B cell (primary cell): ENCODE measurements around the gene ALKBH3. TPM values are rescaled to one million over a fixed set of nuclear protein-coding genes. Genes with fewer than 3 reads are reported as not detected.

Experiments
- ATAC-seq: fragments of 200-7000 bp; cut with Tn5 transposase; one replicate; pipeline ENCODE4 v1.10.0; 2021; ENCODE audit warnings: low read depth, mild to moderate bottlenecking, moderate number of reproducible peaks, moderate library complexity
- CTCF ChIA-PET: fragments of 350-600 bp; sonication (Branson Sonifier 250); formaldehyde crosslinking; loops from one replicate; lab custom pipeline; 2021; ENCODE audit warnings: antibody characterized with exemption, inconsistent platforms; lab: Charles Lee
- POLR2A ChIA-PET: fragments of 350-600 bp; sonication (Branson Sonifier 250); formaldehyde crosslinking; loops from one replicate; lab custom pipeline; 2021; ENCODE audit warnings: antibody characterized with exemption; lab: Charles Lee
- DNase-seq: peaks from one replicate; pipeline ENCODE4 v3.0.0; 2013
- H2AFZ ChIP-seq: 2 replicates; pipeline ENCODE4 v1.6.1; 2012; ENCODE audit warnings: mild to moderate bottlenecking, low read depth, low read length; ENCODE audit not compliant: insufficient read depth, poor library complexity, severe bottlenecking
- H3K27ac ChIP-seq, 2 donors: 1 replicate in 1 of 2; 2 replicates in 1 of 2; pipeline ENCODE4 v1.5.1; 2012 to 2013; ENCODE audit warnings: low read length in 2 of 2, mild to moderate bottlenecking in 2 of 2, moderate library complexity in 1 of 2
- H3K27me3 ChIP-seq, 4 experiments: fragments of 200-600 bp in 1 of 4; sonication (generic) in 1 of 4; replicated peaks in 1 of 4; 1 replicate in 2 of 4; 2 replicates in 2 of 4; pipeline versions ENCODE4 v1.6.1 to v1.7.0; 2013 to 2016; ENCODE audit warnings: low read length in 3 of 4, mild to moderate bottlenecking in 2 of 4, mixed read lengths in 1 of 4, moderate library complexity in 1 of 4; ENCODE audit not compliant: insufficient read depth in 4 of 4, control insufficient read depth in 3 of 4; ENCODE audit errors: control extremely low read depth in 1 of 4
- H3K36me3 ChIP-seq, 2 experiments: replicated peaks in 1 of 2; 1 replicate in 1 of 2; 2 replicates in 1 of 2; pipeline versions ENCODE4 v1.6.1 to v1.7.1; 2013; ENCODE audit warnings: low read length in 1 of 2; ENCODE audit not compliant: insufficient read depth in 2 of 2, control insufficient read depth in 1 of 2; ENCODE audit errors: control extremely low read depth in 1 of 2, extremely low read depth in 1 of 2
- H3K4me1 ChIP-seq, 2 donors: fragments of 200-600 bp in 1 of 2; sonication (generic) in 1 of 2; 1 replicate in 1 of 2; 2 replicates in 1 of 2; pipeline versions ENCODE4 v1.5.1 to v1.6.1; 2013 to 2017; ENCODE audit warnings: low read length in 2 of 2; ENCODE audit not compliant: control insufficient read depth in 2 of 2, insufficient read depth in 2 of 2
- H3K4me2 ChIP-seq: replicated peaks from 2 replicates; pipeline ENCODE3; 2012; ENCODE audit warnings: mild to moderate bottlenecking, low read depth, low read length; ENCODE audit not compliant: poor library complexity, severe bottlenecking
- H3K4me3 ChIP-seq, 5 experiments: fragments of 200-600 bp in 1 of 5; sonication (generic) in 1 of 5; 1 replicate in 3 of 5; 2 replicates in 2 of 5; pipeline versions ENCODE4 v1.5.1 to v1.7.0; 2011 to 2016; ENCODE audit warnings: low read length in 4 of 5, mild to moderate bottlenecking in 4 of 5, low read depth in 2 of 5, control low read depth in 1 of 5, moderate library complexity in 1 of 5; ENCODE audit not compliant: insufficient read depth in 1 of 5; ENCODE audit errors: control extremely low read depth in 1 of 5, extremely low read depth in 1 of 5
- H3K79me2 ChIP-seq: fragments of 200-600 bp; sonication (generic); one replicate; pipeline ENCODE4 v1.6.0; 2016; ENCODE audit warnings: low read length; ENCODE audit not compliant: control insufficient read depth, insufficient read depth
- H3K9ac ChIP-seq: fragments of 200-600 bp; sonication (generic); 2 replicates; pipeline ENCODE4 v1.6.1; 2017; ENCODE audit warnings: mild to moderate bottlenecking, low read length, moderate library complexity
- H3K9me3 ChIP-seq, 3 donors: one replicate each; pipeline versions ENCODE4 v1.6.1 to v1.7.1; 2013; ENCODE audit warnings: low read length in 2 of 3; ENCODE audit not compliant: control insufficient read depth in 2 of 3, insufficient read depth in 1 of 3; ENCODE audit errors: control extremely low read depth in 1 of 3
- H4K20me1 ChIP-seq: 2 replicates; pipeline ENCODE4 v1.6.0; 2012; ENCODE audit warnings: mild to moderate bottlenecking, low read length; ENCODE audit not compliant: insufficient read depth, control insufficient read depth, poor library complexity, severe bottlenecking
- H3K27ac Mint-ChIP-seq: one replicate; pipeline ENCODE4 v1.8.0; 2021; ENCODE audit warnings: mixed read lengths
- H3K27me3 Mint-ChIP-seq: one replicate; pipeline ENCODE4 v1.8.0; 2021; ENCODE audit warnings: mixed read lengths
- H3K4me1 Mint-ChIP-seq: one replicate; pipeline ENCODE4 v1.8.0; 2021; ENCODE audit warnings: mixed read lengths
- H3K4me3 Mint-ChIP-seq: one replicate; pipeline ENCODE4 v1.8.0; 2021; ENCODE audit warnings: mixed read lengths
- H3K9me3 Mint-ChIP-seq: one replicate; pipeline ENCODE4 v1.8.0; 2022; ENCODE audit warnings: mixed read lengths; ENCODE audit not compliant: insufficient read depth
- CTCF ChIP-seq: fragments of 200-600 bp; IDR thresholded peaks from one replicate; pipeline ENCODE4 v1.8.0; 2022; ENCODE audit warnings: antibody characterized with exemption, mild to moderate bottlenecking
- EZH2 ChIP-seq: IDR thresholded peaks from 2 replicates; pipeline ENCODE4 v1.6.1; 2012; ENCODE audit warnings: borderline replicate concordance, low read depth, mild to moderate bottlenecking, moderate library complexity, low read length; ENCODE audit not compliant: insufficient read depth, poor library complexity, severe bottlenecking
- WGBS: methylation state at CpG from one replicate; pipeline ENCODE4 v1.1.5; 2013; ENCODE audit warnings: missing lambda C conversion rate; ENCODE audit not compliant: insufficient coverage; 5-methylcytosine and 5-hydroxymethylcytosine counted together
- intact Hi-C: fragments of 100-400 bp; cut with micrococcal nuclease; formaldehyde crosslinking; loops from one replicate; pipeline ENCODE4 v1.10.0; 2022
- polyA plus RNA-seq: library from polyadenylated mRNA; depleted of rRNA; stranded (reverse); fragments of >200 nt; gene quantifications from 2 replicates; pipeline ENCODE4 v1.2.3, GENCODE V29; 2012
- total RNA-seq, 2 donors: library from RNA; stranded (reverse); fragments of 120-200 nt in 1 of 2; gene quantifications; 1 replicate in 1 of 2; 2 replicates in 1 of 2; pipeline versions ENCODE4 v1.2.3 to v1.2.4, GENCODE V29; 2013 to 2022

ALKBH3 gene
- total and polyA plus RNA-seq, 2 donors (not counting 1 experiment from before 2014, with no cell fraction given), result 22.3 to 26.7 TPM

GRCh38 chr11:43957571-43957970 lies 76.9 kb downstream of the ALKBH3 start:
- 100% methylated on average over 2 of the region's 4 CpGs for WGBS
- ATAC-seq (no peak), DNase-seq (no peak)
- Histone ChIP-seq H3K9ac (no peak overlapping the region), H3K4me1 (no peaks in the 10 kb centered on the region), H3K4me2 (no peak overlapping the region), H3K27ac (no peak overlapping the region), H3K4me3 (no peak overlapping the region), H3K79me2 (no peaks in the 10 kb centered on the region), H3K27me3 (no peaks in the 10 kb centered on the region), H2AFZ (no peak overlapping the region), H3K36me3 (no peaks in the 10 kb centered on the region), H3K9me3 (peaks cover 0 to 6% (median 0%) of the 10 kb centered on the region in 3 donors), H4K20me1 (no peaks in the 10 kb centered on the region)
- Mint-ChIP-seq H3K4me3 (no peak overlapping the region), H3K4me1 (no peaks in the 10 kb centered on the region), H3K9me3 (no peaks in the 10 kb centered on the region), H3K27ac (no peak overlapping the region), H3K27me3 (peaks cover 35% of the 10 kb centered on the region)
- CTCF ChIA-PET, result no interaction called here
- intact Hi-C loops, result no loop called here
- no peak for TF ChIP-seq CTCF
- TF ChIP-seq EZH2, result no peak
- POLR2A ChIA-PET, result no interaction called here

GRCh38 chr11:43959321-43959995 lies 78.8 kb downstream of the ALKBH3 start:
- CTCF ChIA-PET, result no interaction called here
- no peak overlapping the region for H3K4me3 ChIP-seq
- H3K4me2 ChIP-seq, result no peak overlapping the region
- no peak overlapping the region for H3K27ac Mint-ChIP-seq
- no peaks in the 10 kb centered on the region for H3K36me3 ChIP-seq
- no peak overlapping the region for H3K9ac ChIP-seq
- no peak for DNase-seq
- H3K9me3 ChIP-seq, result peaks cover 0 to 6% (median 0%) of the 10 kb centered on the region in 3 donors
- no peaks in the 10 kb centered on the region for H3K9me3 Mint-ChIP-seq
- POLR2A ChIA-PET, result no interaction called here
- H3K27me3 Mint-ChIP-seq, result peaks cover 33% of the 10 kb centered on the region
- 100% methylated on average over 3 of the region's 6 CpGs for WGBS
- H4K20me1 ChIP-seq, result no peaks in the 10 kb centered on the region
- intact Hi-C loops, result no loop called here
- no peak for TF ChIP-seq CTCF
- no peak for TF ChIP-seq EZH2
- no peak overlapping the region for H3K4me3 Mint-ChIP-seq
- H3K27ac ChIP-seq, result no peak overlapping the region
- no peaks in the 10 kb centered on the region for H3K4me1 ChIP-seq
- no peaks in the 10 kb centered on the region for H3K27me3 ChIP-seq
- no peaks in the 10 kb centered on the region for H3K4me1 Mint-ChIP-seq
- no peaks in the 10 kb centered on the region for H3K79me2 ChIP-seq
- H2AFZ ChIP-seq, result no peak overlapping the region
- ATAC-seq, result no peak
